ENCODE results near the gene CBARP. TPM values are rescaled to one million over a fixed set of nuclear protein-coding genes. Genes with fewer than 3 reads are reported as not detected.

The CBARP gene
- total RNA-seq, 1 donor from 2014 or later = 2.9 TPM

DNA sequence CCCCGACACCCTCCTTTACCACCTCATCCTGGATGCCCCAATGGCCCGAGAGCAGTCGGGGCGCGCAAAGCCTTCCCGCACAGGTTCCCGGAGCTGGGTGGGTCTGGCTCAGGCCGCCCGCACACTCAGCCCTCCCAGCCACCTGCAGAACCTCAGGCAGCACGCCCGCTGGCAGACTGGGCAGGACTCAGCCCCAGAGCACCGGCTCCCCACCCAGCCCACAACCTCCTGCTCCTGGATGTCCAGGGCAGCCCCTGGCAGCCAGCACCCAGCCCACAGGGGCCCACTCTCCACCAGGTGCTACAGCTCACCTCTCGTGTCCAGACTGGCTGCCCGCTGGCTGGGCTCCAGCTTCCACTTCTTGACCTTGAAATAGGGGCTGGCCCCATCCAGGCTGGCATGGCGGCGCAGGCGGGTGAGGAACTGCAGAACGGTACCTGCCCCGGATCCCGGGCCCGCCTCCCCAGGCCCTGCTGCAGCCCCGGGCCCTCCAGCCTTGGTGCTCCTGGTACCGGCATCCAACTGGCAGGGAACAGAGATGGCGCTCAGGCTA, 4.6 kb downstream of the CBARP start:
- TF ChIP-seq, protein P1, sequence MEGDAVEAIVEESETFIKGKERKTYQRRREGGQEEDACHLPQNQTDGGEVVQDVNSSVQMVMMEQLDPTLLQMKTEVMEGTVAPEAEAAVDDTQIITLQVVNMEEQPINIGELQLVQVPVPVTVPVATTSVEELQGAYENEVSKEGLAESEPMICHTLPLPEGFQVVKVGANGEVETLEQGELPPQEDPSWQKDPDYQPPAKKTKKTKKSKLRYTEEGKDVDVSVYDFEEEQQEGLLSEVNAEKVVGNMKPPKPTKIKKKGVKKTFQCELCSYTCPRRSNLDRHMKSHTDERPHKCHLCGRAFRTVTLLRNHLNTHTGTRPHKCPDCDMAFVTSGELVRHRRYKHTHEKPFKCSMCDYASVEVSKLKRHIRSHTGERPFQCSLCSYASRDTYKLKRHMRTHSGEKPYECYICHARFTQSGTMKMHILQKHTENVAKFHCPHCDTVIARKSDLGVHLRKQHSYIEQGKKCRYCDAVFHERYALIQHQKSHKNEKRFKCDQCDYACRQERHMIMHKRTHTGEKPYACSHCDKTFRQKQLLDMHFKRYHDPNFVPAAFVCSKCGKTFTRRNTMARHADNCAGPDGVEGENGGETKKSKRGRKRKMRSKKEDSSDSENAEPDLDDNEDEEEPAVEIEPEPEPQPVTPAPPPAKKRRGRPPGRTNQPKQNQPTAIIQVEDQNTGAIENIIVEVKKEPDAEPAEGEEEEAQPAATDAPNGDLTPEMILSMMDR (IDR thresholded peaks at IDR 0.05; ENCODE audit: insufficient read depth, low read length, severe bottlenecking) = no peak
- H3K27me3 ChIP-seq (ENCODE audit: control insufficient read depth, insufficient read depth, low read length) = no peaks in the 10 kb centered on the region
- DNase-seq (ENCODE audit: low read depth) (no peak), FAIRE-seq (no peak)
- H3K36me3 ChIP-seq (ENCODE audit: control insufficient read depth, insufficient read depth, low read length) = peaks cover 2% of the 10 kb centered on the region
- H3K4me3 ChIP-seq (ENCODE audit: low read depth, low read length) = no peak overlapping the region

DNA sequence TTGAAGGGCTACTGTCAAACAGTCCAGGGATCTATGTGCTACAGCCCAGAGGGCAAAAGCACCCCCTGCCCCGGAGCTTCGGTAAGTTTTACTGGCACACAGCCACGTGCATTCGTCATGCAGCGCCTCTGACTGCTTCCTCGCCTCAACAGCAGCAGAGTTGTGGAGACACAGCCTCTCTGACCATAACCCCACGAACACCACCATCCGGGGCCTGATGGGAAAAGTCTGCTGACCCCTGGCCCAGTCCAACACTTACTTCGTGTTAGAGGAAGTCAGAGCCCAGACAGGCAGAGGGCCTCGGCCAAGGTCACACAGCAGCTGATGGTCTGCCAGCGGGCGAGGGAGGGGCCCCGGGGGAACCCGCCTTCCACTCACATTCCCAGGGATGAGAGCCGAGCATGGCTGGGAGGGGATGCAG, 5.1 kb downstream of the CBARP start:
- Histone ChIP-seq H3K27me3 (ENCODE audit: control insufficient read depth, insufficient read depth, low read length) (no peaks in the 10 kb centered on the region), H3K4me3 (ENCODE audit: low read depth, low read length) (no peak overlapping the region), H3K36me3 (ENCODE audit: control insufficient read depth, insufficient read depth, low read length) (peaks cover 2% of the 10 kb centered on the region)
- FAIRE-seq (no peak), DNase-seq (ENCODE audit: low read depth) (peak; percentile 54)
- TF ChIP-seq, protein P1 (IDR thresholded peaks at IDR 0.05; ENCODE audit: insufficient read depth, low read length, severe bottlenecking) = no peak

DNA sequence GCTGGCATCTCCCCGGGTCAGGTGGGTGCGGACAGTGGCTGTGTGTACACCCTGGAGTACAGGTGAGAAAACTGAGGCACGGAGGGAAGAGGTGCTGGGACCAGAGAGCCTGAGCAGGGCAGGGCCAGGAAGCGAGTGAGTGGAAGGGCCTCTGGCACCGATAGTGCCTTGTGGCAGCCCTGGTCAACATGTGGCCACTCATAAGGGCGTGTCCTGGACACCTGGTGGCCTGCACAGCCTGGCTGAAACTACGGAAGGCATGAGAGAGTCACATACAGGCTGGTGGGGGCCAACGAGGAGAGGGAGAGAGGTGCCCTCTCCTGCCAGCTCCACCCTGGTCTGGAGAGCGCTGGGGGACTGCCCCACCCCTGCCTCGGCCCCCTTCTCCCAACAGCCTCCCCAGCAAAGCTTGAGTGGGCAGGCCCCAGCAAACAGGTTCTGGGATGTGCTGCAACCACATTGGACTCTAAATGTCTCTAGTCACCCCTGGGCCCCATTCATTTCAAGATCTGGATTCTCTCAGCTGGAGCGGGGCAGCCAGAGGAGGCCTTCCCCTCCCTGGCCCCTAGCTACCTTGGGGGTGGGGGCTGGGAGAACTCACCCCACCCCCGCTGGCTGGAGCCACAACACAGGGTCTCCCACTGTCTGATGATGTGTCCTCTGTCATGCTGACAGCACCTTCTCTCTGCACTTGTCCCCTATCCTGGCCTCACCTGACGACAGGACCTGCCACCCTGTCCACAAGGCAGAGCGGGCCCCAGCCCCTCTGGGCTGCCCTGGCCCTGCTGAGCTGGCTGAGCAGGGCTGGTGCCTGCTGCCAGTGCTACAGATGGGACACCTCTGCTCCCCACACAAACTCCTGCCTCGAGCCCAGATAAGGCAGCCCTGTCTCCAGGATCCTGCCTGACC, 5.8 kb downstream of the CBARP start:
- Histone ChIP-seq H3K27me3 (ENCODE audit: control insufficient read depth, insufficient read depth, low read length) (no peaks in the 10 kb centered on the region), H3K36me3 (ENCODE audit: control insufficient read depth, insufficient read depth, low read length) (peaks cover 2% of the 10 kb centered on the region), H3K4me3 (ENCODE audit: low read depth, low read length) (no peak overlapping the region)
- no peak for FAIRE-seq
- DNase-seq (ENCODE audit: low read depth) = no peak
- TF ChIP-seq, protein P1 (IDR thresholded peaks at IDR 0.05; ENCODE audit: insufficient read depth, low read length, severe bottlenecking) = no peak

- Histone ChIP-seq H3K36me3 (ENCODE audit: control insufficient read depth, insufficient read depth, low read length) (peaks cover 5% of the 10 kb centered on the region), H3K27me3 (ENCODE audit: control insufficient read depth, insufficient read depth, low read length) (no peaks in the 10 kb centered on the region), H3K4me3 (ENCODE audit: low read depth, low read length) (no peak overlapping the region)
- DNase-seq (ENCODE audit: low read depth) = no peak
- no peak for FAIRE-seq
- TF ChIP-seq, protein P1 (IDR thresholded peaks at IDR 0.05; ENCODE audit: insufficient read depth, low read length, severe bottlenecking) = no peak
Measured at GRCh38 chr19:1230783-1231489, 6.9 kb downstream of the CBARP start.

GRCh38 chr19:1229924-1230782, 7.7 kb downstream of the CBARP start:
- TF ChIP-seq, protein P1 (IDR thresholded peaks at IDR 0.05; ENCODE audit: insufficient read depth, low read length, severe bottlenecking) = no peak
- Histone ChIP-seq H3K4me3 (ENCODE audit: low read depth, low read length) (no peak overlapping the region), H3K36me3 (ENCODE audit: control insufficient read depth, insufficient read depth, low read length) (peaks cover 3% of the 10 kb centered on the region), H3K27me3 (ENCODE audit: control insufficient read depth, insufficient read depth, low read length) (no peaks in the 10 kb centered on the region)
- DNase-seq (ENCODE audit: low read depth) (no peak), FAIRE-seq (no peak)
